AG10803 (cell line): ENCODE measurements around the gene ONECUT1.

ENCODE experiments used
- DNase-seq: peaks from one replicate; pipeline ENCODE4 v3.0.0; 2010; ENCODE audit warnings: low read depth
- H3K4me3 ChIP-seq: 2 replicates; pipeline ENCODE4 v1.5.1; 2011; ENCODE audit warnings: mild to moderate bottlenecking, low read length, control low read depth
- CTCF ChIP-seq: conservative IDR thresholded peaks from 2 replicates; pipeline ENCODE4 v1.5.1; 2011; ENCODE audit warnings: mild to moderate bottlenecking, low read length, control low read depth, inconsistent platforms

Gene ONECUT1

GRCh38 chr15:52717924-52718323 lies 72.2 kb downstream of the ONECUT1 start:
- H3K4me3 ChIP-seq = no peak overlapping the region
- no peak for DNase-seq
- no peak for TF ChIP-seq CTCF

- TF ChIP-seq CTCF = no peak
- no peak for DNase-seq
- no peak overlapping the region for H3K4me3 ChIP-seq
These were observed 72.7 kb downstream of the ONECUT1 start for GRCh38 chr15:52717481-52717880.

- no peak for TF ChIP-seq CTCF
- no peak overlapping the region for H3K4me3 ChIP-seq
- no peak for DNase-seq
These were observed 73.6 kb downstream of the ONECUT1 start for GRCh38 chr15:52716536-52716935.

GRCh38 chr15:52715411-52715810 lies 74.7 kb downstream of the ONECUT1 start:
- no peak for DNase-seq
- H3K4me3 ChIP-seq = no peak overlapping the region
- no peak for TF ChIP-seq CTCF

GRCh38 chr15:52714968-52715367 lies 75.2 kb downstream of the ONECUT1 start:
- TF ChIP-seq CTCF = no peak
- H3K4me3 ChIP-seq = no peak overlapping the region
- no peak for DNase-seq

- H3K4me3 ChIP-seq = no peak overlapping the region
- TF ChIP-seq CTCF = no peak
- DNase-seq = no peak
These were observed 79.3 kb downstream of the ONECUT1 start for GRCh38 chr15:52710708-52711389.

- TF ChIP-seq CTCF = no peak
- DNase-seq = no peak
- no peak overlapping the region for H3K4me3 ChIP-seq
These were observed 80.0 kb downstream of the ONECUT1 start for GRCh38 chr15:52710050-52710707.
